HPDE6-E6E7 (cell line): ENCODE results near the gene GLT8D1.

Experiments
- DNase-seq: peaks from one replicate; pipeline ENCODE4 v3.0.0; 2011; ENCODE audit warnings: missing footprints; ENCODE audit errors: extremely low spot score

GLT8D1 gene

DNA sequence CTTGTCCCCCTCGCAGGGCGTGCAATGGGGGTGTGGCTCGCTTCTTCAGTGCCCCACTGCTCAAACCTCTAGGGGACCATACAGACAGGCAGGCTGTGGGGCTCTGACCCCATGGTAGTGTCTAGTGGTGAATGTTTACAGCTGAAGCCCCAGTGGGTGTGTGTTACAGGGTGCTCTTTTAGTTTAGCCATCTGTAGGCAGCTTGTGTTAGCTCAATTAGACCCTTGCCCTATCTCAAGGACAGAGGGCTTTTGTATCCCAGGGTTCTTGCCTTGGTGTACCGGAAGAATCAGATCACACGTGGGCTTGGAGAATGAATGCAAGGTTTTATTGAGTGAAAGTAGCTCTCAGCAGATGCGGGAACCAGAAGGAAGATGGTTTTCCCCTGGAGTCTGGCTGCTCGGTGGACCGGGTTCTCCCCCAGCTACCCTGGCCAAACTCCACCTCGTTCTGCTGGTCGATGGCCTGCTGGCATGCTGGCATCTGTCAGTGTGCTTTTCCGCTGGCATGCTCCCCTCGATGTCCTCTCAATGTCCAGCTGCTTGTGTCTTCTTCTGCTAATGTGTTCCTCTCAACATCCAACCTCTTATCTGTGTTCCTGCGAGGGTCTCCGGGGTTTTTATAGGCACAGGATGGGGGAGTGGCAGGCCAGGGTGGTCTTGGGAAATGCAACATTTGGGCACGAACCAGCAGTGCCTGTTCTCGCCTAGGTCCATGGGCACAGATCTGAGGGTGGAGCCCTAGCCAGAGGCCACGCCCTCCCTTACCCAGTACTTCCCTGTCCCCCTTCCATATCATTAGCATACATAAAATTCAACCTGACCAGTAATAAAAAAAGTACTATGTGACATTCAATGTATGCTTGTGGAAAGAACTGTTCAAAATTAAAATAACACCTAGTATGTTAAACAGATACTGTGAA lies 7.0 kb upstream of the GLT8D1 start:
- DNase-seq = no peak

DNA sequence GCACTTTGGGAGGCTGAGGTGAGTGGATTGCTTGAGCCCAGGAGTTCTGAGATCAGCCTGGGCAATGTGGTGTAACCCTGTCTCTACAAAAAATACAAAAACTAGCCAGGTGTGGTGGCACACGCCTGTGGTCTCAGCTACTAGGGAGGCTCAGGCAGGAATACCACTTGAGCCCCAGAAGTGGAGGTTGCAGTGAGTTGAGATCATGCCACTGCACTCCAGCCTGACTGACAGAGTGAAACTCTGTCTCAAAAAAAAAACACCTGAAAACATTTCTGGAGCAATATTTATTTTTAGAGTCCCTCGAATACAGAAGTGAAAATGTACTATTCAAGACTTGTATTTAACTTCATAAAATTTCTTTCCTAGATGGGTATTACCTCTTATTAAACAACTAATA lies 4.9 kb upstream of the GLT8D1 start:
- DNase-seq = no peak

DNA sequence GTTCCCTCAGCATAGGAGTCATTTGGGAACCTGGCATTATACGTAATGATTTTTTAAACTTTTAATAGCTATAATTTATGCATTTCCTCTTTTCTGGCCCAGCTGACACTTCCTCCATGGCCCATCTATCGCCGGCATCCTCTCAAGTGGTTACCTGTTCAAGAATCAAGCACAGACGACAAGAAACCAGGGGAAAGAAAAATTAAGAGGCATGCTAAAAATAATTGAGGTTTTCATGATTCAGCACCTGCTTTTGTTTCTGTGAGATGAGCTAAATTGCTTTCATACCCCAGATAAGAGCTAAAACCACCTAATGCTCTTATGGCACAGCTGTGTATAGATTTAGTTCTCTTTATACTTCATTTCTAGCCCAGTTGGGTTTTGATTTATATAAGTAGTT lies 2.0 kb upstream of the GLT8D1 start:
- no peak for DNase-seq

DNA sequence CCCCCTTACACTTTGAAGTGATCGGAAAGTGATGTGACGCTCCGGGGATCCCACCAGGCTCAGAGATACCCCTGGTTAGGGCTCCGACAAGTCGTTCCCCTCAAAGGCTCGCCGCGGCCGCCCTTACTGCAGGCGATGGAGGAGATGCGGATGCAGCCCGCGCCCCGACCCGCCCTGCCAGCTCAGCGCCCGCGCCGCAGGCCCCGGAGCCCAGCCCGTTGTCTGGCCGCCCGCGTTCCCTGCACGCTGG lies 228 bp downstream of the GLT8D1 start:
- no peak for DNase-seq

DNA sequence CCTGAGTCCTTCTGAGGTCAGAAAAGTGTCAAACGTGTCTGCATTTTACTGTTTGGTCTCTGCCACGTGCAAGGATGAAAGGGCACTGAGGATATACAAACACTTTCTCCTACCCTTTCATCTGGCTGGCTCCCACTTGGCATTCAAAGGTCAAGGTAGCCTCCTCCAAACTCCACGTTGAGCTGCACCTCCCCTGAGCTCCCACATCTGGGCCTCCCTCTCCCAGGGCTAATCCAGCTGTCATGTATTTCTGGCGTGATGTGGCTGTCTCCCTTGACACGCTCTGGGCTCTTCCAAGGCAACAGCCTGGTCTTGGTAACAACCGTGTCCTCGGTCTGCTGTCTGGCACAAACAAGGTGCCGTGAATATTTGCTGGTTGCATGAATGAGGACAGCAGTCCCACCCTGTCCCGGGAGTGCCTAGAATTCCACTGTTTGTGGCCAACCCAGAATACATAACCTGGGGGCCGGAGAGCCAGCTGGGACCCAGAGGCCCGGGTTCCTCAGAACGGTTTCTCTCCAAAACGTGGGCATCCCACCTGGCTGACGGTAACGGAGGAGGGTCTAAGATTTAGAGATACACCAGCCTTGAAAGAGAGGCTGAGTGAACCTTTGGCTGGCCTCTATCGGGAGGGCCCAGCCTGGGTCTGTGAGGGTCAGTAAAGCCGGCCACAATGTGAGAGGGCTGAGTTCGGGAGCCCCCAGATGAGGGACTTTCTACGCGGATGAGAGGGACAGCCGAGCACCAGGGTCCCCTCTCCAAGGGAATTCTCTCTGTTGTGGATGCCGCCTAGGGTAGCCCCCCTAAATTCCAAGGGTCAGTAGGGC lies 767 bp downstream of the GLT8D1 start:
- peak; percentile 1 for DNase-seq

DNA sequence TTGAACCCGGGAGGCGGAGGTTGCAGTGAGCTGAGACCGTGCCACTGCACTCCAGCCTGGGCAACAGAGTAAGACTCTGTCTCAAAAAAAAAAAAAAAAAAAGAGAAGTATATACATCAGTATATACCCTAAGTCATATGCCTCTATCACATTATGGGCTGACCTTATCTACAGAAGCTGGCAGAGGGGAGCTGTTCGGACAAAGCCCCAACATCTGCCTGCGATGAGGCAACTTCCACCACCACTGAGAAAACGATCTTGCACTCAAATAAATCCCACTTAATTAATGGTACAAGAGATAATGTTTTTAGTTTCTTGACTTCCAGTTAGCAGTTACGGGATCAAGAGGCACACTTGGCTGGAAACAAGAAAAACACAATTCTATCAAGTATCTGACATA lies 2.2 kb downstream of the GLT8D1 start:
- no peak for DNase-seq

DNA sequence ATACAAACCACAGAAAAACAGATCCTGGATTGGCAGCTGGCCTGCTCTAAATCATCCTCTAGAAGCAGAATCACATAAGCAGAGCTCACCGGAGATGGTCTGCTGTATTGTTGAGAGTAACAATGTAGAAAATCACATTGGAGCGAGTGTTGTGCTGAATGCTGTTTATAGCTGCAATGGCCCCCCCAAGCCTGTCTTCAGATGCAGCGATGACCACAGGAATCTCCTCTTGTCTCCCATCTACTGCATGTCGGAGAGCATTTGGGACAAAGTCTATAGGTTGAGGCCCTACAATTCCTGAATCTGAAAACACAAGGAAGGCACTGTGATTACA lies 8.0 kb downstream of the GLT8D1 start:
- DNase-seq = no peak

DNA sequence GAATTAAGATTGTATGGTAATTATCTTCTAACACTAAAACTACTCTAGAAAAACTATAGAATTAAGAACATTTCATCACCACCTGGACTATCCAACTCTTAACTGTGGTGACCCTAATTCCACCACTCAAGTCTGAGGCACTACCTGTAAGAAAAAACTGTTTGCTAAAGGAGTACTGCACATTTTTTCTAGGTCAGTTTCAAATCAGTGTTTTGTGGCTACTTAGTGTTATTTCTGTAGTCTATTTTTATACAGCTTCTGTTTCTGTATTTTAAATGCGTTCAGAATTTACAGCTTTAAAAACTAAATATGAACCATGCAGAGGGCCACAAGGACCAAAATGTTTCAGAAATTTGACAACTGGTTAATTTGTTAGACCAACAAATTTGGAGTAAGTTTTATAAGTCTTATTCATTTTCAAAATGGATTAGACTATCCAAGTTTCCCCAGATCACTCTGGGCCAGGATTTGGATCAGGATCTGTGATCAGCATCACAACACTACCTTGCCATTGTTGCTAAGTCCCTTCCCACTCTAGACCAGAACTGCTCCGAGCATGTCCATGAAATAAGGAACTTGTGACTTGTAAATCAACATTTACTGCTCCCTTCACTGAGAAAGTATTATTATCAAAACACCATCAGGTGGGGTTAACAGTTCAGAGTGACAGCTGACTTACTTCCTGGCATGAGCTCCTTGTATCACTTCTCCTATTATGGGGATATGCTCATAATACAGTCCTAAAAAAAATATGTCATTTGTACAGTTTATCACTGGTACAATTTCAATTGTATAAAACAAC lies 8.6 kb downstream of the GLT8D1 start:
- no peak for DNase-seq

DNA sequence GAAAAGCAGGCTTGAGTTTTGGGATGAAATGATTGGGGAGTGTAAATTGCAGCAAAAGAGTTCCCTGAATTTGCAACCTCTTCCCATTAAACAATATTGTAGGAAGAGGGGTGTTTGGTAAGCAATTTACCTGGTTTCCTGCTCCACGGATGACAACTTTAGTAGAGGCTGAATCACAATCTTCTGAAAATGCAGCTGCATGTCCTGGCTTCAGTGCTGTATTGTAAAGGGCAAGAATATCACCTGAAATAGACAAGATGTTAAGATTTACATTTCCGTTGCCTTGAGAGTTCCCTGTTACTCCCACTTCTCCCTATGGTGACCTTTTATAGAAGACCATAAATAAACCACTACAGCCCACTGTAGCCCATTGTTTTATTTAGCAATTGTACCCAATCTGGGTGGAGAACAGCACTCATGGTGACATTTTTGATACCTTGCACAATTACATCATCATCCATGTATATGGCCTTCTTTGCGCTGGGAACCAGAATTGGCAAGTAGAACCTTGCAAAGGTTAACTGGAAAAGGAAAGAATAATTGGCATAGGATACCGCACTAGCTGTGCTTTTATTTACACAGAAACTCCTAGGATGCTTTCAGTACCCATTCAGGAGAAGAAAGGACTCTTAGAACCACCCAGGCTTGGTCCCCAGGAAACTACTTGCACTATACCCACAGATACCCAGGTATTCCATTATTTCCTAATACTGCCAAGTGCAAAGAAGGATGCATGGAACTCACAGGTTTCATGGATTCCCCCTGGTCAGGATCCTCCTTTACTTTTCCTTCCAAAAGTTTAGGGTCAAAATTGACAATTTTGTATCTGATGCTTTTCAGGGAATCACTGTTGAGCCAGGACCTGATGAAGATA lies 9.6 kb downstream of the GLT8D1 start:
- DNase-seq = no peak

DNA sequence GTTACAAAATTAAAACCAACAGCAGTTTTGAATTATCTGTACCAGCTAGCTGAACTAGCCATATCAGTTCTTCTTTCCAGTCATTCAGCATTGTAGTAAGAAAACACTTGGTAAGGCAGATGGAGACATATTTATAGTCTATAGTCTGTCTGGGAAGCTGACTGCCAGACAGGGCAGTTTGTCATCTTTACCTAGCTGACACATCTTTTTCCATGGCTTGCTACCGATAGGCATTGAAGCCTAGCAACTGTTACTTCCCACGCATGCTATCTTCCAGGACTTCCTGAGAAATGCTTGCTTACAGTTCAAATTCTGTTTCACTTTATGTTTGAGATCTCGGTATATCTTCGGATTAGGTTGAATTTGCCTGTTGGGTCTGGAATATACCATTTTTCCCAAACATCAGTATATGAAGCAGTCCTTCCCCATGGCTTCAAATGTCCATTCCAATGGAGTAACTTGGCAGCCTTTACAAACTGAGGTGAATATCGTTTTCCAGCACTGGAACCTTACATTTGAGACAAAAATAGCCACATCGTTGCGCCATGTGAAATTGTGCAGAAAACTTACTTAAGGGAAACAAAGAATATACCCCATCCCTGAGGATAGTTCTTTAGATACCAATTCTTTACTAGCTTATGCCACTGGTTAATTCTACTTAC lies 10.9 kb downstream of the GLT8D1 start:
- DNase-seq = no peak

DNA sequence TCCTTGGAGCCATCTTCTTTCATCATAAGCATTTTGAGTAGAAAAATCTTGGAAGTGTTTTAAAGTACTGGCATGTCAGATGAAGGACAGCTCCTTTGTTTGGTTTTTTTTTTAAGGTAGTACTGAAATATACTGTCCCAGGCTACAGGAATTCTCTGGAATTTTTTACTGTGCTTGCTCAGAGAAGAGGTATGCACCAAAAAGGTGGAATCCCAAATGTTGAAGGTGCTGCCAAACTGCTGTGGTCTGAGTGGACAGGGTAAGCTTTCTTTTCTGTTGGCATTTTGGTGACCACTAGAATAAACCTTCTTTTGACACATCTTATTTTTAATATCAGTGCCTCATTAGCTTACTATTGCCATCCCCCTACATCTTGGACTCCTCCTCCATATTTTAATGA lies 12.5 kb downstream of the GLT8D1 start:
- DNase-seq = no peak

DNA sequence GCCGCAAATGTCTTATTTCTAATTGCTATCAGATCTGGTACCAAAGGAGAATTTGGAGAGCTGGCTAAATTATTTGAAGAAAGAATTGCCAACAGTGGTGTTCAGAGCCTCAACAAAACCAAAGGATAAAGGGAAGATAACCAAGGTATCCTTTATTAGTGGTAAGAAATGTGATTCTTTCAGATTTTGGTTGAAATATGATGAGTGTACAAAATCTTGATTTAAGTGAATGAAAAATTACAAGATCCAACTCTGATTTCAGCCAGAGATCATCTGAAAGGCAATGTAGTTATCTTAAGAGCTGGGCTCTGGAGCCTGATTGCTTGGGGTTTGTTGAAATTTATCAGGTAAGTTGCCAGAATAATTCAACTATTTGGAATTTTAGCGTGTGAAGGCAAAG lies 15.0 kb downstream of the GLT8D1 start:
- DNase-seq = no peak

DNA sequence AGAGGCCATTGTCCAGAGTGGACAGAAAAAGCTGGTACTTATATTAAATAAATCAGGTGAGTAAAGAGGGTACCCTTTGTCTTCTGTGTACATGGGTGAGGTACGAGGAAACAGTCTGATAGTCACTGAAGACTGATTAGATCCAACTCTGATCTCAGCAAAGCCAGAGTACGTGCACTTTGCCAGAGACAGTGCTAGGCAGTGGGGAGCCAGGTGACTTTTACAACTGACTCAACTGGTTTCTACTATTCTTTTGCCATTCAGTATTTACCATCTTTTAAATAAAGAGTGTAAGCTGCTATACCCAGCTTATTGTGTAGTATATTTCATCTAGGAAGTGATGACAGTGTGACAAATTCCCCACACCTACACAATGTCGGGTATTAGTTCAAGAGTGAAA lies 16.4 kb downstream of the GLT8D1 start:
- DNase-seq = no peak

DNA sequence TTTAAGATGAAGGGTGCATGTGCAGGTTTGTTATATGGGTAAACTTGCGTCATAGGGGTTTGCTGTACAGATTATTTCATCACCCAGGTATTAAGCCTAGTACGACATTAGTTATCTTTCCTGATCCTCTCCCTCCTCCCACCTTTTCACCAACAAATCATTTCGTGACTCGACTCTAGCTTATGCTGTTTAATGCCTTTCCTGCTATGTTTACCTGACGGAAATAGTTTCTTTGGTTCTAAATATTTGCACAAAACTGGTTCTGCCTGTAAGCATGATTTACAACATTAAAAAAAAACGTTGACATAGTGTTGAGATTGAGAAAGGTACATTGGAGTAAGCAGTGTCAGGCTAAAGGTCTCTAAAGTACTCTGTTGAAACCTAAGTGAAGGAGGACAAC lies 17.3 kb downstream of the GLT8D1 start:
- no peak for DNase-seq

DNA sequence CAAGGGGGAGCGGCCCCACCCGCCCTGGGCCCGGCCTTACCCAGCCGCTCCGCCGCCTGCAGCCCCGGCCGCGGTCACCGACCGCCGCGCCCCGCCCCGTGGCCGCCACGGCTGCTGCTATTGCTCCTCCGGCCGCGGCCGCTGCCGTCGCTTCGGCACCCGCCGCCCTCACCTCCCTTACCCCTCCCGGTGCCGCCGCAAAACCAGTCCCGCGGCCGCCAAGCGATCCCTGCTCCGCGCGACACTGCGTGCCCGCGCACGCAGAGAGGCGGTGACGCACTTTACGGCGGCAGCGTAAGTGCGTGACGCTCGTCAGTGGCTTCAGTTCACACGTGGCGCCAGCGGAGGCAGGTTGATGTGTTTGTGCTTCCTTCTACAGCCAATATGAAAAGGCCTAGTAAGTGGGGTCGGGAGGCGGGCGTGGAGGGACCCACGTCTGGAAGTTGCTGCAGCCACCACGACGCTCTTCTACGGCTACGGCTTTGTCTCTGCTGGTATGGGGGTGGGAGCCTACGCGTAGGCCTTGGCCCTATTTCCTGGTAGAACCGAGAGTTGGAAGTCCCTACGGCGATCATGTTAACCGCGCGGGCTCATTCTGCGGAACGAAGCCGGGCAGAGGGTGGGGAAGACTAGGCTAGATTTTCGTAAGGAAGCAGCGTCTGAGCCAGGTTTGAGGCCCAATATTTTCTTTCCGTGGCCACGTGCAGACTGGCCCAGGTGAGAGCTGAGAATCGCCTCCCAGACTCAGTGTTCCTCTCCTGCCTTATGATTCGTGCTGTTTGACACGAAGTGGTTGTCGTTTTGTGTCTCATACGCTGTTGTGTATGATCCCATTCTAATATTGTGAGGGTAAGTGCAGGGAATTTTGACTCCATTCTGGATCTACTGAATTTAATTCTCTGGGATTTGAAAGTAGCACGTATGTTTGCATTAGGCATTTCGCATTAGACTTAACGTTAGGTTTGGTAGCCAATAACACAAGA lies 19.6 kb downstream of the GLT8D1 start, which contains the start of the genes GNL3 and PBRM1:
GNL3 (plus strand) TSS at position 324 of the 983 bp plus-strand sequence; CDS start at position 385, 61 bp downstream.
PBRM1 (minus strand) TSS at position 205 of the 983 bp plus-strand sequence.
- DNase-seq = no peak

DNA sequence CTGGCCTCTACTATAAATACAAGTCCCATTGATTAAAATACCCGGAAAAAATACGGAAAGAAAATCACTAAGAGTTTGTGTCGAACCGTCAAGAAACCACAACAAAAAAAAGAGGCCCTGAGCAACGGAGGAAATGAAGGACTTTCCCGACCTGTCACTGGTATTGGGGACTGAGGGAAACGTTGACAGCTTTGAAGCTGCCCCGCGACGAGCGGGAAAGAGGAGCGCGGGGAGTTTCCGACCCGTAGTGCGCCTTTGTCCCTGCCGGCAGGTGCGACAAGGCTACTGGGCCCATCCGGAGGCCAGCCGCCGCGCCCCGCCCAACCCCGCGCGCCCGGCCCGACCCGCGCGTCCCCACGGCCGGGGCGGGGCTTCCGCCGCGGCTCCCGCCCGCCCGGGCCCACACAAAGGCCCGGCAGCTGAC lies 20.3 kb downstream of the GLT8D1 start:
- DNase-seq = no peak

DNA sequence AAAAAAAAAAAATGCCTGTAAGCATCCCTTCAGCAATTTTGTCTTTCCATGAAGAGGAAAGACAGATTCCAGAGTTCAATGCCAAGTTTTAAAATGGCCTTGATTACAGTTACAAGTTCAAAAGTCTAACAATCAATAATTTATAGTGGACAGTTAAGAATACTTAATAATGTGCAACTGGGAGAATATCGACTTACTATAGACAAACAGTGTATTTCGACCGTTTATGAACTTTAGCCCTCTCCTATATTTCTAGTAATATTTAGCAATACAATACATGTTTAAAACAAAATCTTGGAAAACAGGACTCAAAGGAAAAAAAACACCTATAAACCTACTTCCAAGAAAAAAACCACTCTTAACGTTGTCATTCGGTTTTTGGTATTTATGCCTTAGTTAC lies 21.4 kb downstream of the GLT8D1 start:
- no peak for DNase-seq

DNA sequence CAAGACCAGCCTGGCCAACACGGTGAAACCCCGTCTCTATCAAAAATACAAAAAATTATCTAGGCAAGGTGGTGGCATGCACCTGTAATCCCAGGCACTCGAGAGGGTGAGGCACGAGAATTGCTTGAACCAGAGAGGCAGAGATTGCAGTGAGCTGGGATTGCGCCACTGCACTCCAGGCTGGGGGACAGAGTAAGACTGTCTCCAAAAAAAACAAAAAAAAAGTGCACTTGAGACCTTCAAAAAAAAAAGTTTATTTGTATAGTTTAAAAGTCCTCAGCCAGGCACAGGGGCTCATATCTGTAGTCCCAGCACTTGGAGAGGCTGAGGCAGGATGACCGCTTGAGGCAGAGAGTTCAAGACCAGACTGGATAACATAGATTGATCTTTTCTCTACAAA lies 22.0 kb downstream of the GLT8D1 start:
- DNase-seq = no peak

DNA sequence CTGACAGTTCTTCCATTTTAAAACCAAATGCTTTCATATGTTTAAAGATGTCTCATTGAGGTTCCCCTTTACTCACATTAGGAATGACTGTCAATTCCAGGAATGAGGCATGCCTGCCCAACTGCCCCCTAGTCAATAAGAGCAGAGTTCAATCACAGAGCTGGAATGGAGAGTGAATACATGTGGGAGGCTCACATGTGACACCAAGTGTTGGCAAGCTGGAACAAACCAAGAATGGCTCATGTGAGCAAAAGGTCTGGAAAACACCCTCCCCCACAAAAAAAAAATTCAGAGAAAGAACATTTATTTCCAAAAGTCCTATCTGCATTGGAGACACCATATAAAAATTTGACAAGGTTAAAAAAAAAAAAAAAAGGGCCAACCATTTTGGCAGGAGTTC lies 23.6 kb downstream of the GLT8D1 start:
- DNase-seq = no peak

DNA sequence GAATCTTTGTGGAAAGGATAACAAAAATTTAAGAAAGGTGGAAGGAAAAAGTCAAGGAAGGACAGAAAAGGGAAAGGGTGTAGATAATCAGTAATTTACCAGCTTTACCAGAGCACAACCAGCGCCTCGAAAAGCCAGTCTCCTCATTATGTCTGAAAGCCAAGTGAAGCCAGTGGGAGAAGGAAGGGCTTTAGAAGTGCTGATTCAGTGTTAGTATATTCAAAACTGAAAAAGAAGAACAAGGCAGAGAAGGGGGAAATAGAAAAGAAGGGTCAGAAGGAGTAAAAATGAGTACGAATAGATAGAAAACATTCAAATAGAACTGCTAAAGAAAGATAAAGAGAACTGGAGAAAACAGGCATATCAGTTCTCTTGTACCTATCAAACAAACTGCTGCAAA lies 24.0 kb downstream of the GLT8D1 start:
- DNase-seq = no peak
